NCI-H446 treated with DMSO at 0.1 percent for 48 hours (cell line): ENCODE data around the gene SPIN2A.
"Not testable (repeated sequence)": the region's sequence is repeated elsewhere in the genome, so short reads cannot be mapped to it uniquely, and the experiment has no call there.

Source experiments
- DNase-seq: peaks from one replicate; lab custom pipeline; 2025; lab: John Stamatoyannopoulos, UW

The SPIN2A gene

DNA sequence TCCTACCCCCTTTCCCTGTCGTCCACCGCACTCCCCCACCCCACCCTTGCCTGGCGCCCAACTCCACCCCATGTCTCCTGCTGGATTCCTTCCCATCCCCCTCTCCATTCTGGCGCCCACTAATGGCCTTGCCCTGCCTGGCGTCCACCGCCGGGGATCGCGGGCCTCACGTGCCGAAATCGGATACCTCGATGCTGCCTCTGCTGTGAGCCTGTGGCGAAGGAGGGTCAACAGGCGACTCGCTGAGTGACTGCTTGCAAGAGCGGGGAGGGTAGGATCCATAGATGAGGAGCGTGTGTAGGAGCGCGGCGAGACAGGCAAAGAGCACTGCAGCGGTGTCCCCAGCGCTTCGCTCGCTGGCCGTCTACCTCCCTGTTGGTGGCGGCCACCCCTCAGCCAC, at the start of gene SPIN2A:
TSS of gene SPIN2A (minus strand) at position 325 of the 400 bp plus-strand sequence. CDS start 800 bp downstream, outside the sequence.
- DNase-seq = not testable (repeated sequence)

DNA sequence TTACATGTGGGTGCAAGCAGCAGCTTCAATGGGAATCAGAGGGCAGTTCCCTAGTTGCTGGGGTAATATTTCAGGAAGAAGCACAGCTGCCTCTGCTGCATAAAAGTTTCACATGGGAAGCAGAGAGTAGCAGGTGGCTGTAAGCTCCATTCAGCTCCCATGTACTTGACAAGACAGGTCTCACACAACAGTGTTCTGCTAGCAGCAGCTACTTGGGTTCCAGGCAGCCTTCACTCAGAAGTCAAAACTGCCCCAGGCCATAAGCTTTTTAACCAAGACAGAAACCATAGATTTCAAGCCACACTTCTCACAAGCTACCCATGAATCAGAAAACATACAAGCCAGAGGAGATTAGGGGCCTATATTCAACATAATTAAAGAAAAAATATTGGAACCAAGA, 41.4 kb upstream of the SPIN2A start:
- DNase-seq = no peak

DNA sequence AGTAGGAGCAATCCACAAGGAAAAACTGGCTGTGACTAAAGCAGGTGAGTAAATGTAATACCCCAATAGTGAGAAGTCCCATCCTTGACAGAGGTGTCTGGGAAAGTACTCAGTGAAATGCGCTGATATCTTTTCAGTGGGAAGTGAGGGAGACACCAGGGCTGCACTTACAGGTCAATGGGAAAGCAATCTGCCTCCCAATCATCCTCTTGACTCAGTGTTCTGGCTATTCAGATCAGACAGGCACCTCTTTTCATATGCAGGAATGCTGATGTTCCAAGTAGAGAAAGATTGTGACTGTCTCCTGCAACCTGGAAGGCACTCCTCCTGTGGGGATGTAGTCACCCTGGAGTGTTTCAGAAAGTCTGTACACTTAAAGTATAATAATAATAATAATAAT, 39.9 kb upstream of the SPIN2A start:
- no peak for DNase-seq

DNA sequence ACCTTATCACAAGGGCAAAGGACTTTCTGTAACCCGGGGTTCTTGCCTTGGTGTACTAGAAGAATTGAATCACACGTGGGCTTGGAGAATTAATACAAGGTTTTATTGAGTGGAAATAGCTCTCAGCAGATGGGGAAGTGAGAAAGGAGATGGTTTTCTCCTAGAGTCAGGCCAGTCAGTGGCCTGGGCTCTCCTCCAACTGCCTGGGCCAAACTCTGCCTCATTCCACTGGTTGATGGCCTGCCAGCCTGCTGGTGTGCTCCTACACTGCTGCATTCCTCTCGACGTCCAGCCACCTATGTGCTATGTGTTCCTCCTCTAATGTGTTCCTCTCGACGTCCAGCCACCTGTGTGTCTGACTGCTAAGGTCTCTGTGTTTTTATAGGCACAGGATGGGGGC, 35.3 kb upstream of the SPIN2A start:
- DNase-seq = peak; percentile 1

DNA sequence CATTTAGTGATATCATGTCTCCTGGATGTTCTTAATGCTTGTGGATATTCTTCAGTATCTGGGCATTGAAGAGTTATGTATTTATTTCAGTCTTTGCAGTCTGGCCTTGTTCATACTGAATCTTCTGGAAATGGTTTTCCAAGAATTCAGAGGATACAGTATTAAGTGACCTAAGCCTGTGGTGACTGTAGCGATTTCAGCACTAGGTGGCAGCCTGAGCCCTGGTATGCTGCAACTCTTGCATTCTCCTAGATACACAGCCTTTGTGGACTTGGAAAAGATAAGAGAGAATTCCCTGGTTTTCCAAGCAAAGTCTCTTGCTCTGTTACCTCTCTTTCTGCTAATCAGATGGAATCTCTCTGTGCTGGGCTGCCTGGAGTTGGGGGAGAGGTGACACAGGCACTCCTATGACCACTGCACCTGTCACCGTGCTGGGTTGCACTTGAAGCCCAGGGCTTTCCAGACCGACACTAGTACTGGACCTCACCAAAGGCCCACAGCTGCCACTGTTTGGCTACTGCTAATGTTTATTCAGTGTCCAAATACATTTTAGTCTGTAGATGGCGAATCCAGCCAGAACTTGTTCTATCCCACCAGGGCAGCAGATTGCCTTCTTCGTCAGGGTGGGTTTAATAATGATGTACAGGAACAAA, 19.3 kb upstream of the SPIN2A start:
- DNase-seq = no peak

DNA sequence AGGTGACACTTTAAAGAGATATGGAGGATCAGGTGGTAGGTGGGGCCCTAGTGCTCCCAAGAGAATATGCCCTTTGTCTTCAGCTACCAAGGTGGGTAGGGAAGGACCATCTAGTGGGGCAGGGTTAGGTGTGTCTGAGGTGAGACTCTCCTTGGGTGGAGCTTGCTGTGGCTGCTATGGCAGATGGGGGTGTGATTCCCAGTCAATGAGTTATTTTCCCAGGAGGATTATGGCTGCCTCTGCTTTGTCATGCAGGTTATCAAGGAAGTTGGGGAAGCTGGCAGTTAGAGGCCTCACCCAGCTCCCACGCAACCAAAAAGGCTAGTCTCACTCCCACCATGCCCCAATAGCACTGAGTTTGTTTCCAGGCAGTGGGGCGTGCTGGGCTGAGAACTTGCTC, 18.0 kb upstream of the SPIN2A start:
- no peak for DNase-seq

DNA sequence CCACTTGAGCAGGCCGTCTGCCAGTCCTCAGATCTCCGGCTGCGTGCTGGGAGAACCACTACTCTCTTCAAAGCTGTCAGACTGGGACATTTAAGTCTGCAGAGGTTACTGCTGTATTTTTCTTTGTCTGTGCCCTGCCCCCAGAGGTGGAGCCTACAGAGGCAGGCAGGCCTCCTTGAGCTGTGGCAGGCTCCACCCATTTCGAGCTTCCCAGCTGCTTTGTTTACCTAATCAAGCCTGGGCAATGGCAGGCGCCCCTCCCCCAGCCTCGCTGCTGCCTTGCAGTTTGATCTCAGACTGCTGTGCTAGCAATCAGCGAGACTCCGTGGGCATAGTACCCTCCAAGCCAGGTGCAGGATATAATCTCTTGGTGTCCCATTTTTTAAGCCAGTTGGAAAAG, 15.0 kb upstream of the SPIN2A start:
- not testable (repeated sequence) for DNase-seq

DNA sequence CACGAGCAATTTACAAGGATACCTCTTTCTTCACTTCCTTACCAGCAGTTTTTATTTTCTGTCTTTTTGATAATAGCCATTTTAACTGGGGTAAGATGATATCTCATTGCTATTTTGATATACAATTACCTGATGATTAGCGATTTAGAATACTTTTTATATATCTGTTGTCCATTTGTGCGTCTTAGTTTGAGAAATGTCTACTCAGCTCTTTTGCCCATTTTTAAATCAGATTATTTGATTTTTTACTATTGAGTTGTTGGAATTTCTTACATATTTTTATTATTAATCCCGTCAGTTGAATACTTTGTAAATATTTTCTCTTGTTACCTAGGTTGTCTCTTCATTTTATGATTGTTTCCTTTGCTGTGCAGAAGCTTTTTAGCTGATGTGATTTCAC, 1.5 kb upstream of the SPIN2A start:
- DNase-seq = no peak

DNA sequence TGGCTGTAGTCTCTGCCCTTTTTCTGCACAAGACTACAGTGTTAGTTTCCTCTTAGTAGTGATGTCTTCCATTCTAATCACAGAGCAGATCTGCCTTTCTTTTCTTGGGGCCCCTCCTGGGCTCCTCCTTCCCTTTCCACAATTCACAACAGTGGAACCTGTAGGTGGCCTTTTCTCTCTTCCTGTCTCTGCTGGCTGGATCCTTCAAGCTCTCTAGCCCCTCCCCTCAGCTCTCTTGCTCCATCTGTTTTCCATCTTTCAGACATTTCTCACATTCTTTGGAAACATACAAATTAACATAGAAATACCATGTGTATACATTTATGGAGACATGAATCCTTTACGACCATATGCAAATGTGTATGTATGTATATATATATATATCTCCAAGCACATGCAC, 304 bp upstream of the SPIN2A start:
- no peak for DNase-seq

DNA sequence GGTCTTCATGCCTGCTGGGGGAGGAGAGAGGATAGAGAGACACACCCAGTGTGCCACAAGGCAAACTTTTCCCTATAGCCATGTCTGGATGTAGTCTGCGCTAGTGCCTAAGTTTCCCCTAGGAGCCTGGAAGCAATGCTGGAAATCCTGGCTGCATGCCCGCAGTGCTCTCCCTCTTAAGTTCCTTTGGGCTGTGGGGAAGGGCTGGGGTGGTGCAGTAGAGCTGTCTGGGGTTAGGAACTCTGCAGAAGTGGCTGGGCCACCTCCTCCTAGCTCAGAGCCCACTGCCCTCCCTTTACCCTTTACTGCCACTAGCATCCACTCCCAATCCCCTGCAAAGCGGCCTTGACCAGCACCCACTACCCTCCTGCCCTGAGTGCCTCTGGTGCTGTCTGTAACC, 608 bp downstream of the SPIN2A start:
- DNase-seq = not testable (repeated sequence)

DNA sequence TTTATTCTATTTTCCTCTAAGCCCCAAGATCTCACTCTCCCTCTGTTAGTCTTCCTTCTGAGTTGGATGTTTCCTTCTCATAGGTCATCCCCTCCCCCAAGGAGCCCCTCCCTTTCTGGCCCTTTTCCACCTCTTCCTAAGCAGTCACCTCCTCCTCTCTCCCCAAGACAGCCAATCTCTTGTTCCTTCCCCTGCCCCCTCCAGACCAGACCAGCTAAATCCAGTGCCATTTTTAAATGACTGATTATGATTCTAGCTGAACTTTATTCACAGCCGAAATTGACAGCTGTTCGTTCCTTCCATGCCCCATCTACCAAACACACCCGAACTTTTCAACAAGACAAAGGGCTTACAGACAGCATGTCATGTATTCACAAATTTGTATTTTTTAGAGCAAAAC, 1.9 kb downstream of the SPIN2A start:
- DNase-seq = no peak

DNA sequence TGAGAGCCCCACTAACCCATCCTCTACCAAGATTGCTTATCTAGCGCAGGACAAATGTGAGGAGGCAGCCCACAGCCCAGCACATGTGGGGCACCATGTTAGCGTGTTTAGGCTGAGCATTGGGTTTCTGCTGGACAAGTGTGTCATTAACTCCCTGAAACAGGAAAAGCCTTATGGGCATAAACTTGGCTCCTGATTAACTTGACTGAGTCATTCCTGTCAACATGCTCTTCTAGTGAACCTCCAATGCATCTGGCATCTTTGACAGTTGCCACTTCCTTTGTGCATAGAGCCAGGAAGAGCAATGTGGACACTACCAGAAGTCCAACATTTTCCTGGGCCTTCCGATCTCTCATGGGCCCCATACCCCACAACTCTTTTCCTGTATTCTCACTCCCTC, 2.5 kb downstream of the SPIN2A start:
- DNase-seq = no peak

DNA sequence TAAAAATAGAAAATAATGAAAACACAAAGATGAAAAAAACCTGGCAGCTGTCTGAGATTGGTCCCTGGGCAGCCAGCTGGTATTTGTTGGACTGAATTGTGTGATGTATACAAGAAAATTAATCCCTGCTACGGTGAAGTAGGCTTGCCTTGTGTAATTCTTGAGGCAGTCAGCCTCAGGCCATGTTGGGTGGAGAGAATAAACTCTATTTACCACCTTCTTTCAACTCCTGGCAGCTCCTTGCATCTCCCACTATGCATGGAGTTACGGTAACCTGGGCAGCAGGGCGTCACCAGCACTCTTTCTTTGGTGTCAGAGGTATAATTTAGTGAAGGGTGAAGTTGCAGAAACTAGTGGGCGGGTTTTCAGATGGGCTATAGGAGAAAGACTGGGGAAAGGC, 3.5 kb downstream of the SPIN2A start:
- no peak for DNase-seq

DNA sequence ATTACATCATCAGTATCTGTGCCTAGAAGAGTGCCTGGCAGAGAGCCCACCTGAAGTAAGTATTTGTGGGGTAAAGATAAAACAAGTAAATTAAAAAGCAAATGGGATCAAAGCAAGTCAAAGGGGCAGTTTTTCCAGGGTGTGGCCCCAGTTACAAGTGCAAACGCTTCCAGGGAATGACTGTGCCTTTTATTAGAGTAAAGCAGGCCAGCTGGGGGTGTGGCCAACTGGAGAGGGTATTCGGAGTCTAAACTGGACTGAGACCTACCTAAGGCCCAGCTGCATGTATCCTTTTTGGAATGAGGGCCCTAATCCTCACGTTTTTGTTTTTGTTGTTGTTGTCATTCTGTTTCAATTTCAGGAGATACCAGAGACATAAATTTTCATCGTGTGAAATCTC, 3.9 kb downstream of the SPIN2A start:
- DNase-seq = not testable (repeated sequence)

DNA sequence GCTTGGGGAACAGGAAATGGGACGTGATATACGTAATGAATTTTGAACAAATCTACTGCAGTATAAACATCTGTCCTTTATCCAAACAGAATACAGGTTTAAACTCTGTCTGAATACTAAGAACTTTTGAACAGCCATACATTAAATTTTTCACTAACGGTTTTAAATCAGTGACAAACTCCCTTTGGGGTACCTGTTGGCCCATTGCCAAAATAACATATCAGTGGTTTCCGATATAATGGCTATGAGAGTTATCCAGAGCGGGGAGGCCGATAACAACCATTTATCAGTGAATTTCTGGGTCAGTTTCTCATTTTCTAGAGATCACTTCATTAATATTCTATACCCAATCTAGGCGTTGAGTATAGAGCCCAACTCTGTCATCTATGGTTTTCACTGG, 5.2 kb downstream of the SPIN2A start:
- DNase-seq = no peak

DNA sequence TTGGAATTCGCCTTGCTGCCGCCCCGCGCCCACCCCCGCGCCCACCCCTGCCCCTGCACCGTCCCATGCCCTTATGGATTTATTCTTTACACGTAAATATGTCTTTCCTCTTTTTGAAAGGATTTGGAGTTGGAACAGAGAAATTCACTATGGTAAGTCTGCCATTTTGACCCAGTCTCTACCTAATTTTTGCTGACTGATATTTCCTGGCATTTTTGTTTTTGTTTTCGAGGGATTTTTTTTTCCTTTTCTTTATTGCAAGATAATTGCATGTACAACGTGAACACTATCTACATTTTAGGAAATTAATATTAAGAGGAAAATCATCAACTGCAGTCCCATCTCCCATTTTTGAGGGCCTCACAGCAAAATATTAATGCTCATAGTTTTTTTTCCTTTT, 15.4 kb downstream of the SPIN2A start:
- no peak for DNase-seq

DNA sequence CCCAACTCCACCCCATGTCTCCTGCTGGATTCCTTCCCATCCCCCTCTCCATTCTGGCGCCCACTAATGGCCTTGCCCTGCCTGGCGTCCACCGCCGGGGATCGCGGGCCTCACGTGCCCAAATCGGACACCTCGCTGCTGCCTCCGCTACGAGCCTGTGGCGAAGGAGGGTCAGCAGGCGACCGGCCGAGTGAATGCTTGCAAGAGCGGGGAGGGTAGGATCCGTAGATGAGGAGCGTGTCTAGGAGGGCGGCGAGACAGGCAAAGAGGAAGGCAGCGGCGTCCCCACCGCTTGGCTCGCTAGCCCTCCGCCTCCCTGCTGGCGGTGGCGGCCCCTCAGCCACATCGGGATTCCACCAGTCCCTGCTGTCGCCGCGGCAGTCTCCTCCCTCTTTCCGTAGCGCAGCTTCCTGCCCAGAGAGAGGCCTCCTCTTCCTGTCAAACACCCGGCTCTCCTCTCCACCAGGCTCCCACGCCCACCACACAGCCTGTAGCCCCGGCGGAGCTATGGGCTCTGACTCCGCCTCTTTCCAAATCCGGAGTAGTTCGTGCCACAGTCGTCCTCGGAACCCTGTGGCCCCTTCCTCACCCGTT, 15.9 kb downstream of the SPIN2A start, which contains the start of gene SPIN2B:
TSS of gene SPIN2B (minus strand) at position 387 of the 594 bp plus-strand sequence.
- DNase-seq = peak; percentile 80

DNA sequence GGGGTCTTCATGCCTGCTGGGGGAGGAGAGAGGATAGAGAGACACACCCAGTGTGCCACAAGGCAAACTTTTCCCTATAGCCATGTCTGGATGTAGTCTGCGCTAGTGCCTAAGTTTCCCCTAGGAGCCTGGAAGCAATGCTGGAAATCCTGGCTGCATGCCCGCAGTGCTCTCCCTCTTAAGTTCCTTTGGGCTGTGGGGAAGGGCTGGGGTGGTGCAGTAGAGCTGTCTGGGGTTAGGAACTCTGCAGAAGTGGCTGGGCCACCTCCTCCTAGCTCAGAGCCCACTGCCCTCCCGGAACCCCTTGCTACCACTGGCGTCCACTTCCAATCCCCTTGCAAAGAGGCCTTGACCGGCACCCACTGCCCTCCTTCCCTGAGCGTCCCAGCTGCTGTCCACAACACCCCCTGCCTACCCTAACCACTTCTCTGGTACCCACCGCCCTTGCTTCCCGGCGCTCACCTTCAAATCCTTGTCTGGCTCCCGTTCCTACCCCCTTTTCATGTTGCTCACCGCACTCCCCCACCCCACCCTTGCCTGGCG, 16.5 kb downstream of the SPIN2A start:
- DNase-seq = not testable (repeated sequence)

DNA sequence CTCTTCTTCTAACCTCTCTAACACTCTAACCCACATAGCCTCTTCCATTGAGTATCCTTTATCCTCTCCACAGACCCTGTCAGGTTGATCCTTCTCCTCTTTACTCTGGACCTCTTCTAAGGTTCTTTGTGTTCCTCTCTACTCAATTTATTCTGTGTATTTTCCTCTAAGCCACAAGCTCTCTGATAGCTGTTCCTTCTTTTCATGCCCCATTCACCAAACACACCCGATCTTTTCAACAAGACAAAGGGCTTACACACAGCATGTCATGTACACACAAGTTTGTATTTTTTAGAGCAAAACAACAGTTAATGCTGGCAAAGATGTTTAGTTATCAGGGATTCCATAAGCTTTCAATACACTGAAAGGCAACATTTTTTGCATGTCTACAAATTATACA, 17.8 kb downstream of the SPIN2A start:
- DNase-seq = no peak

DNA sequence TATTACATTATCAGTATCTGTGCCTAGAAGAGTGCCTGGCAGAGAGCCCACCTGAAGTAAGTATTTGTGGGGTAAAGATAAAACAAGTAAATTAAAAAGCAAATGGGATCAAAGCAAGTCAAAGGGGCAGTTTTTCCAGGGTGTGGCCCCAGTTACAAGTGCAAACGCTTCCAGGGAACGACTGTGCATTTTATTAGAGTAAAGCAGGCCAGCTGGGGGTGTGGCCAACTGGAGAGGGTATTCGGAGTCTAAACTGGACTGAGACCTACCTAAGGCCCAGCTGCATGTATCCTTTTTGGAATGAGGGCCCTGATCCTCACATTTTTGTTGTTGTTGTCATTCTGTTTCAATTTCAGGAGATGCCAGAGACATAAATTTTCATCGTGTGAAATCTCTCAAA, 19.6 kb downstream of the SPIN2A start:
- DNase-seq = not testable (repeated sequence)

DNA sequence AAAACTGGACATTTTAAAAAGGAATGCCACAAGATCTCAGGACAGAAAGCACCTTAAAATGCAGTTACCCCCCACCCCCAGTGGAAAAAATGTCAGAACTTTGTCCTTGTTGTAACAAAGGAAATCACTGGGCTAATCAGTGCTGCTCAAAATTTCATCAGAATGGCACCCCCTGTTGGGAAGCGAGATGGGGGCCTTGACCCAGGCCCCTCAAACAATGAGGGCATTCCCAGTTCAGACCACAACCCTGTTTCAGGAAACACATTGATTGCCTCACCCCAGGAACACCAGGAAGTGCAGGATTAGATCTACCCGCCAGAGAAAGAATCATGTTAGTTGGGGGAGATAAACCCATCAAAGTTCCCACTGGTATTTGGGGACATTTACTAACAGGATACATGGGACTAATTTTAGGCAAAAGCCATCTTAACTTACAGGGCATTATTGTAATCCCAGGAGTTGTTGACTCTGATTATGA, 32.2 kb downstream of the SPIN2A start:
- DNase-seq = no peak

DNA sequence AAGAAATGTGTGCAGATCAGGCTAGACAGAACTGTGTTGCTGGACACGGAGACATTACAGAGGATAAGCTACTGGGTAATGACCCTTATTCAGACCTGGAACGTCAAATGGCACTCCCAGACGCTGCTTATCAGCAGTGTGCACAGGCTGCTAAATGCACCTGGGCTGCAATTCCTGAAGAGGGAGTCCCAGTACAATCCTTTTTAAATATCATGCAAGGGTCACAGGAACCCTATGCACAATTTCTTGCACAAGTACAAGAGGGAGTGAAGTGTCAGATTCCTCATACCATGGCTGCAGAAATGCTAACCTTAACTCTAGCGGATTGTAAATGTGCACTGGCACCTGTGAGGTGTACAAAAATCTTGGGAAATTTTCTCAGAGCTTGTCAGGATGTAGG, 32.8 kb downstream of the SPIN2A start:
- DNase-seq = no peak

DNA sequence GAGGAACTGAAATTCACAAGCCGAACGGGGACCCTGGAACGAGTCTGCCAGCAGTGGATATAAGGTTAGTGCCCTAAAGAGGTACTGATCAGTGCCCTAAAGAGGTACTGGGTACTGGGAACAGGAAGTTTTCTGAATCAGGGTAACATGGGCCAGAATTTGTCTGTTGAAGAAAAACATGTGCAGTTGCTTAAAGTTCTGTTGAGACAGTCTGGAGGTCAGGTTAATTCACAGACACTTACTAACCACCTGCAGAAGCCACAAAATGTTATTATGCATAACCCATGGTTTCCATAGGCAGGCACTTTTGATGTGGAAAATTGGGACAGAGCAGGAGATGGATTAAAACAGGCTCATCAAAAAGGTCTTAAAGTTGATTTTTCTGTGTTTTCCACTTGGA, 33.7 kb downstream of the SPIN2A start:
- no peak for DNase-seq

DNA sequence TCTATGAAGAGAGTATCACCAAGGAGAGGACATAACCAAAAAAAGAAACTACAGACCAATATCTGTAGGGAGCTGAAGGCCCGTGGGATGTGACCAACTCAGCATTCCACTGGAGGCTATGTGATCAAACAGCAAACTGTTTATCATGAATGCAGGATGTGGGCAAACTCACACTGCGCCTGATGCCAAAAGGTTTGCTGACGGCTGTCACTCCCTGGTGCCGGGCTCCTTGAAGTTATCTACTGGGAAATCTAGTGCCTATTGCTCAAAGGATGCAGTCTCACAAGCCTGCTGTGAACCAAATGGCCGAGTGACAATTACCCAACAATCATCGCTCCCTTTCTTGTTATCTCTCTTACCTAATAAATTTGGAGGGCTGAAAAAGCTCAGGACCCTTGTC, 34.3 kb downstream of the SPIN2A start:
- not testable (repeated sequence) for DNase-seq
